Kidney glomerular epithelial cell (primary cell): ENCODE measurements around the gene BAX.

Experiments
- DNase-seq: peaks from one replicate; lab custom pipeline; 2025; lab: John Stamatoyannopoulos, UW

The BAX gene

GRCh38 chr19:48928164-48929025, 26.3 kb upstream of the BAX start:
- DNase-seq, result no peak

- peak; percentile 74 for DNase-seq
These were observed 21.2 kb upstream of the BAX start, which contains the start of gene DHDH for GRCh38 chr19:48933382-48933932. TSS of gene DHDH (plus strand) at chr19:48933699. CDS start at chr19:48933722, 23 bp downstream.

- no peak for DNase-seq
These were observed 19.8 kb upstream of the BAX start for GRCh38 chr19:48934837-48935236.

- no peak for DNase-seq
These were observed 18.8 kb upstream of the BAX start for GRCh38 chr19:48935864-48936263.

- DNase-seq, result no peak
These were observed 16.4 kb upstream of the BAX start for GRCh38 chr19:48938256-48938655.

- no peak for DNase-seq
These were observed 13.8 kb upstream of the BAX start for GRCh38 chr19:48940902-48941301.

- DNase-seq, result no peak
These were observed 11.6 kb upstream of the BAX start for GRCh38 chr19:48943081-48943480.

- no peak for DNase-seq
These were observed 9.3 kb upstream of the BAX start for GRCh38 chr19:48945415-48945814.

- DNase-seq, result no peak
These were observed 8.9 kb upstream of the BAX start for GRCh38 chr19:48945817-48946216.

GRCh38 chr19:48946463-48947257, 8.0 kb upstream of the BAX start:
- no peak for DNase-seq

- DNase-seq, result no peak
These were observed 7.5 kb upstream of the BAX start for GRCh38 chr19:48947258-48947542.

GRCh38 chr19:48950159-48950558, 4.5 kb upstream of the BAX start:
- DNase-seq, result no peak

GRCh38 chr19:48950830-48951519, 3.7 kb upstream of the BAX start:
- DNase-seq, result no peak

- no peak for DNase-seq
These were observed 1.5 kb upstream of the BAX start for GRCh38 chr19:48953141-48953540.

GRCh38 chr19:48953990-48954594, 583 bp upstream of the BAX start:
- DNase-seq, result no peak

- no peak for DNase-seq
These were observed 758 bp downstream of the BAX start for GRCh38 chr19:48955308-48955958.

GRCh38 chr19:48958006-48958405, 3.3 kb downstream of the BAX start:
- no peak for DNase-seq

GRCh38 chr19:48959341-48960239, 4.9 kb downstream of the BAX start:
- DNase-seq, result no peak

- no peak for DNase-seq
These were observed 6.5 kb downstream of the BAX start for GRCh38 chr19:48961051-48961649.

GRCh38 chr19:48961673-48962028, 7.0 kb downstream of the BAX start:
- no peak for DNase-seq
